Neural cell (in vitro differentiated cells): Measurements from ENCODE around the gene ARHGAP6. TPM values are rescaled to one million over a fixed set of nuclear protein-coding genes. Genes with fewer than 3 reads are reported as not detected.
A peak's percentile ranks its signal among the peaks of the same experiment; 100 is the strongest.

Experiments used
- H2AFZ ChIP-seq: fragments of 200-600, 300-800 bp; sonication (generic), shearing (Covaris generic); 2 replicates; pipeline ENCODE4 v1.6.0; 2014; ENCODE audit warnings: low read depth, mild to moderate bottlenecking, antibody characterized with exemption, low read length, moderate library complexity
- H3F3A ChIP-seq: fragments of 200-600 bp; shearing (Covaris generic); 2 replicates; pipeline ENCODE4 v1.6.1; 2016; ENCODE audit warnings: mild to moderate bottlenecking, moderate library complexity, mixed read lengths, antibody characterized with exemption, low read length; ENCODE audit not compliant: insufficient read depth, poor library complexity, severe bottlenecking
- H3K27ac ChIP-seq: fragments of 200-600, 300-800 bp; sonication (generic), shearing (Covaris generic); 2 replicates; pipeline ENCODE4 v1.5.1; 2014; ENCODE audit warnings: mild to moderate bottlenecking, low read length, moderate library complexity
- H3K27me3 ChIP-seq: fragments of 300-800, 200-600 bp; sonication (generic), shearing (Covaris generic); 2 replicates; pipeline ENCODE4 v1.6.0; 2014; ENCODE audit warnings: mild to moderate bottlenecking, low read depth, low read length, moderate library complexity; ENCODE audit not compliant: insufficient read depth
- H3K36me3 ChIP-seq: fragments of 300-800, 200-600 bp; sonication (generic), shearing (Covaris generic); 2 replicates; pipeline ENCODE4 v1.5.1; 2014; ENCODE audit warnings: mild to moderate bottlenecking, antibody characterized with exemption, low read length, moderate library complexity; ENCODE audit not compliant: insufficient read depth
- H3K4me2 ChIP-seq: fragments of 300-800, 200-600 bp; sonication (generic), shearing (Covaris generic); 2 replicates; pipeline ENCODE4 v1.6.0; 2014; ENCODE audit warnings: mild to moderate bottlenecking, low read length
- H3K4me3 ChIP-seq: fragments of 300-800, 200-600 bp; sonication (generic), shearing (Covaris generic); 2 replicates; pipeline ENCODE4 v1.5.1; 2014; ENCODE audit warnings: mild to moderate bottlenecking, low read length, moderate library complexity
- H3K79me2 ChIP-seq: fragments of 200-600 bp; shearing (Covaris generic); replicated peaks from 2 replicates; pipeline ENCODE4 v1.6.0; 2014; ENCODE audit warnings: mild to moderate bottlenecking, low read length, moderate library complexity; ENCODE audit not compliant: insufficient read depth
- H3K9ac ChIP-seq: fragments of 300-800, 200-600 bp; sonication (generic), shearing (Covaris generic); 2 replicates; pipeline ENCODE4 v1.6.1; 2016; ENCODE audit warnings: mild to moderate bottlenecking, low read length, mixed read lengths
- H3K9me2 ChIP-seq: fragments of 200-600 bp; shearing (Covaris generic); 2 replicates; pipeline ENCODE4 v1.6.1; 2016; ENCODE audit warnings: mild to moderate bottlenecking, low read length, mixed read lengths; ENCODE audit not compliant: insufficient read depth
- H3K9me3 ChIP-seq: fragments of 200-600, 300-800 bp; sonication (generic), shearing (Covaris generic); 2 replicates; pipeline ENCODE4 v1.6.1; 2016; ENCODE audit warnings: mild to moderate bottlenecking, mixed run types, low read length, moderate library complexity, mixed read lengths
- H4K20me1 ChIP-seq: fragments of 200-600 bp; shearing (Covaris generic); 2 replicates; pipeline ENCODE4 v1.6.1; 2016; ENCODE audit warnings: mild to moderate bottlenecking, mixed run types; ENCODE audit not compliant: insufficient read depth
- EP300 ChIP-seq: fragments of 450-650 bp; conservative IDR thresholded peaks from 2 replicates; pipeline ENCODE4 v1.6.1; 2014; ENCODE audit warnings: antibody characterized with exemption, mild to moderate bottlenecking, moderate library complexity; ENCODE audit not compliant: poor library complexity, severe bottlenecking
- EZH2 ChIP-seq: fragments of 200-600, 300-800 bp; shearing (Covaris generic), sonication (generic); IDR thresholded peaks from 2 replicates; pipeline ENCODE4 v1.6.1; 2014; ENCODE audit warnings: antibody characterized with exemption, low read length, borderline replicate concordance, mild to moderate bottlenecking; ENCODE audit not compliant: insufficient read depth, poor library complexity, severe bottlenecking
- MXI1 ChIP-seq: fragments of 450-650 bp; conservative IDR thresholded peaks from 2 replicates; pipeline ENCODE4 v1.6.1; 2014; ENCODE audit warnings: antibody characterized with exemption, mild to moderate bottlenecking; ENCODE audit not compliant: poor library complexity, severe bottlenecking
- POLR2AphosphoS5 ChIP-seq: IDR thresholded peaks from 2 replicates; pipeline ENCODE4 v1.6.1; 2012
- RAD21 ChIP-seq: fragments of 450-650 bp; conservative IDR thresholded peaks from 2 replicates; pipeline ENCODE4 v1.6.1; 2014; ENCODE audit warnings: antibody characterized with exemption, mild to moderate bottlenecking, moderate library complexity
- REST ChIP-seq: IDR thresholded peaks from 2 replicates; pipeline ENCODE4 v1.6.1; 2012; ENCODE audit warnings: borderline replicate concordance
- SMC3 ChIP-seq: fragments of 450-650 bp; conservative IDR thresholded peaks from 2 replicates; pipeline ENCODE4 v1.6.1; 2014; ENCODE audit warnings: antibody characterized with exemption, mild to moderate bottlenecking, moderate library complexity; ENCODE audit not compliant: poor library complexity
- TAF1 ChIP-seq: IDR thresholded peaks from 2 replicates; pipeline ENCODE4 v1.6.1; 2012; ENCODE audit warnings: low read depth
- polyA minus RNA-seq: library from RNA; depleted of rRNA, polyadenylated mRNA; stranded (reverse); fragments of >200 nt; gene quantifications from 2 replicates; pipeline ENCODE4 v1.2.3, GENCODE V29; 2014
- polyA plus RNA-seq: library from polyadenylated mRNA; depleted of rRNA; stranded (reverse); fragments of >200 nt; gene quantifications from 2 replicates; pipeline ENCODE4 v1.2.3, GENCODE V29; 2014
- TF ChIP-seq, protein P1 (sequence below): fragments of 450-650 bp; IDR thresholded peaks from 2 replicates; pipeline ENCODE4 v1.5.1; 2014; ENCODE audit warnings: antibody characterized with exemption, mild to moderate bottlenecking, moderate library complexity; ENCODE audit not compliant: poor library complexity, severe bottlenecking

Gene ARHGAP6, protein sequence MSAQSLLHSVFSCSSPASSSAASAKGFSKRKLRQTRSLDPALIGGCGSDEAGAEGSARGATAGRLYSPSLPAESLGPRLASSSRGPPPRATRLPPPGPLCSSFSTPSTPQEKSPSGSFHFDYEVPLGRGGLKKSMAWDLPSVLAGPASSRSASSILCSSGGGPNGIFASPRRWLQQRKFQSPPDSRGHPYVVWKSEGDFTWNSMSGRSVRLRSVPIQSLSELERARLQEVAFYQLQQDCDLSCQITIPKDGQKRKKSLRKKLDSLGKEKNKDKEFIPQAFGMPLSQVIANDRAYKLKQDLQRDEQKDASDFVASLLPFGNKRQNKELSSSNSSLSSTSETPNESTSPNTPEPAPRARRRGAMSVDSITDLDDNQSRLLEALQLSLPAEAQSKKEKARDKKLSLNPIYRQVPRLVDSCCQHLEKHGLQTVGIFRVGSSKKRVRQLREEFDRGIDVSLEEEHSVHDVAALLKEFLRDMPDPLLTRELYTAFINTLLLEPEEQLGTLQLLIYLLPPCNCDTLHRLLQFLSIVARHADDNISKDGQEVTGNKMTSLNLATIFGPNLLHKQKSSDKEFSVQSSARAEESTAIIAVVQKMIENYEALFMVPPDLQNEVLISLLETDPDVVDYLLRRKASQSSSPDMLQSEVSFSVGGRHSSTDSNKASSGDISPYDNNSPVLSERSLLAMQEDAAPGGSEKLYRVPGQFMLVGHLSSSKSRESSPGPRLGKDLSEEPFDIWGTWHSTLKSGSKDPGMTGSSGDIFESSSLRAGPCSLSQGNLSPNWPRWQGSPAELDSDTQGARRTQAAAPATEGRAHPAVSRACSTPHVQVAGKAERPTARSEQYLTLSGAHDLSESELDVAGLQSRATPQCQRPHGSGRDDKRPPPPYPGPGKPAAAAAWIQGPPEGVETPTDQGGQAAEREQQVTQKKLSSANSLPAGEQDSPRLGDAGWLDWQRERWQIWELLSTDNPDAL (N-terminal part only)
- polyA plus RNA-seq (0.40 TPM in 1 of 2 replicates, not detected in the other), polyA minus RNA-seq (0.58 and 0.73 TPM in 2 replicates)

DNA sequence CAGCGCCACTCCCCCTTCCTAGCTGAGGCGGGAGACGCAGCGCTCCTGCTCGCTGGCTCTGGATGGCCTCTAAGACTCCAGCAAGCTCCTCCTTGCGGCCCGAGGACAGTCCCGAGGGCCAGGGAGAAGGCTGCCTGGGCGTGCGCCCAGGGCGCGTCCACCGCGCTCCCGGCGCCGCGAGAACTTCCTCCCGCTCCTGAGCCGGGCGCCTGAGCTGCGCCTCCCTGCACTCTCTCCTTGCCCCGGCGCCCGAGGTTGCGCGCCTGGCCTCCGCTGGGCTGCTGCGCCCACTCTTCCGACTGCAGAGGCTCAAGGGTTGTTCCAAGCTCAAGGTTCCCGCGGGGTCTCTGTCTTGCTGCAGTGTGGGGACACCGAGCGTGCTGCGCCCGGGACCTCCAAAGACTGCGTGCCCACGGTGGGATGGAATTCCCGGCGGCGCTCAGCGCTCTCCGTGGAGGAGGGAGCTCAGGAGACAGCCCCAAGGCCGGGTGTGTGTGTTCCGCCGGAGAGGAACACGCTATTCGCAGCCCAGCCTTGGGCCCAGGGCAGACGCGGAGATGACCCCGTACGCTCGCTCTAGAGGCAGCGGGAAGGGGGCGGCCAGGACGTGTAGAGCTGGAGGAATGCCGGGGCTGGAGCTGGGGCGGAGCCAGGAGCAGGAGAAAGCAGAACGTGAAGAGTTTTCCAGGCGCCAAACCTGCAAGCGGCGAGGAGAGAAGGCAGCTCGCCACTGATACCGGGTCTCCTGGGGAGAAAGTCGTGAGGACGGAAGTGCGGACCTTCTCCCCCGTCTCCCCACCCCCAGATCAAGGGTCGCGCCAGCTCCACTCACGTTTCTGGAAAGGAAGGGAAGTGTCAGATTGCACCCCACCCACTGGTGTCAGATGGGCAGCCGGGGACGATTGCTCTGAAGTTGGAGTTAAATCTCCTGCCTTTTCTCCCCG is at the start of gene ARHGAP6:
Gene ARHGAP6 (minus strand): TSS at position 753 of the 944 bp plus-strand sequence. CDS start 1,092 bp downstream, outside the sequence.
- Histone ChIP-seq H3K9me3 (no peaks in the 10 kb centered on the region), H3K9ac (no peak within 1 kb of the TSS), H3K27me3 (peaks cover 44% of the 10 kb centered on the region), H3K27ac (no peak within 1 kb of the TSS), H3F3A (no peaks in the 10 kb centered on the region), H3K4me2 (no peak within 1 kb of the TSS), H3K79me2 (no peaks in the 10 kb centered on the region), H3K4me3 (peak within 1 kb of the TSS; percentile 74), H4K20me1 (no peaks in the 10 kb centered on the region), H3K9me2 (no peaks in the 10 kb centered on the region), H2AFZ (no peak within 1 kb of the TSS), H3K36me3 (no peaks in the 10 kb centered on the region)
- TF ChIP-seq TAF1 (no peak), REST (peak; percentile 37)

GRCh38 chrX:11704725-11705495 is 39.2 kb upstream of the ARHGAP6 start:
- Histone ChIP-seq H3K9me2 (no peaks in the 10 kb centered on the region), H3K4me3 (no peak overlapping the region), H3K79me2 (no peaks in the 10 kb centered on the region), H3K27me3 (no peaks in the 10 kb centered on the region), H3K9ac (no peak overlapping the region), H3F3A (no peaks in the 10 kb centered on the region), H3K4me2 (no peak overlapping the region), H4K20me1 (no peaks in the 10 kb centered on the region), H2AFZ (no peak overlapping the region), H3K27ac (no peak overlapping the region), H3K36me3 (no peaks in the 10 kb centered on the region), H3K9me3 (no peaks in the 10 kb centered on the region)
- TF ChIP-seq RAD21 = no peak
- no peak for TF ChIP-seq SMC3
- TF ChIP-seq REST = no peak
- TF ChIP-seq EP300 = no peak
- TF ChIP-seq MXI1 = no peak
- no peak for TF ChIP-seq POLR2AphosphoS5
- TF ChIP-seq TAF1 = no peak
- TF ChIP-seq, protein P1, sequence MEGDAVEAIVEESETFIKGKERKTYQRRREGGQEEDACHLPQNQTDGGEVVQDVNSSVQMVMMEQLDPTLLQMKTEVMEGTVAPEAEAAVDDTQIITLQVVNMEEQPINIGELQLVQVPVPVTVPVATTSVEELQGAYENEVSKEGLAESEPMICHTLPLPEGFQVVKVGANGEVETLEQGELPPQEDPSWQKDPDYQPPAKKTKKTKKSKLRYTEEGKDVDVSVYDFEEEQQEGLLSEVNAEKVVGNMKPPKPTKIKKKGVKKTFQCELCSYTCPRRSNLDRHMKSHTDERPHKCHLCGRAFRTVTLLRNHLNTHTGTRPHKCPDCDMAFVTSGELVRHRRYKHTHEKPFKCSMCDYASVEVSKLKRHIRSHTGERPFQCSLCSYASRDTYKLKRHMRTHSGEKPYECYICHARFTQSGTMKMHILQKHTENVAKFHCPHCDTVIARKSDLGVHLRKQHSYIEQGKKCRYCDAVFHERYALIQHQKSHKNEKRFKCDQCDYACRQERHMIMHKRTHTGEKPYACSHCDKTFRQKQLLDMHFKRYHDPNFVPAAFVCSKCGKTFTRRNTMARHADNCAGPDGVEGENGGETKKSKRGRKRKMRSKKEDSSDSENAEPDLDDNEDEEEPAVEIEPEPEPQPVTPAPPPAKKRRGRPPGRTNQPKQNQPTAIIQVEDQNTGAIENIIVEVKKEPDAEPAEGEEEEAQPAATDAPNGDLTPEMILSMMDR = no peak
- no peak for TF ChIP-seq EZH2
